ENCODE results near the gene MED15.

Gene MED15

GRCh38 chr22:20580611-20581502 lies 73.4 kb downstream of the MED15 start:
- TF ChIP-seq GATA2 (IDR thresholded peaks at IDR 0.05; ENCODE audit: low read depth, low read length) (no peak), GATA3 (IDR thresholded peaks at IDR 0.05; ENCODE audit: low read depth, low read length) (no peak)

GRCh38 chr22:20581503-20582170 lies 74.2 kb downstream of the MED15 start:
- TF ChIP-seq GATA3 (IDR thresholded peaks at IDR 0.05; ENCODE audit: low read depth, low read length) (no peak), GATA2 (IDR thresholded peaks at IDR 0.05; ENCODE audit: low read depth, low read length) (no peak)

GRCh38 chr22:20582171-20582511 lies 74.7 kb downstream of the MED15 start:
- TF ChIP-seq GATA3 (IDR thresholded peaks at IDR 0.05; ENCODE audit: low read depth, low read length) (no peak), GATA2 (IDR thresholded peaks at IDR 0.05; ENCODE audit: low read depth, low read length) (no peak)

- no peak for TF ChIP-seq GATA2 (IDR thresholded peaks at IDR 0.05; ENCODE audit: low read depth, low read length)
- TF ChIP-seq GATA3 (IDR thresholded peaks at IDR 0.05; ENCODE audit: low read depth, low read length), result no peak
Observed at GRCh38 chr22:20582520-20583361, 75.3 kb downstream of the MED15 start.

GRCh38 chr22:20583471-20583922 lies 76.1 kb downstream of the MED15 start:
- no peak for TF ChIP-seq GATA2 (IDR thresholded peaks at IDR 0.05; ENCODE audit: low read depth, low read length)
- TF ChIP-seq GATA3 (IDR thresholded peaks at IDR 0.05; ENCODE audit: low read depth, low read length), result no peak

GRCh38 chr22:20584029-20584871 lies 76.8 kb downstream of the MED15 start:
- TF ChIP-seq GATA2 (IDR thresholded peaks at IDR 0.05; ENCODE audit: low read depth, low read length) (no peak), GATA3 (IDR thresholded peaks at IDR 0.05; ENCODE audit: low read depth, low read length) (no peak)

- TF ChIP-seq GATA3 (IDR thresholded peaks at IDR 0.05; ENCODE audit: low read depth, low read length) (no peak), GATA2 (IDR thresholded peaks at IDR 0.05; ENCODE audit: low read depth, low read length) (no peak)
Observed at GRCh38 chr22:20584872-20585638, 77.6 kb downstream of the MED15 start.

GRCh38 chr22:20585639-20586402 lies 78.4 kb downstream of the MED15 start:
- no peak for TF ChIP-seq GATA2 (IDR thresholded peaks at IDR 0.05; ENCODE audit: low read depth, low read length)

GRCh38 chr22:20586403-20586745 lies 79.0 kb downstream of the MED15 start:
- TF ChIP-seq GATA3 (IDR thresholded peaks at IDR 0.05; ENCODE audit: low read depth, low read length) (no peak), GATA2 (IDR thresholded peaks at IDR 0.05; ENCODE audit: low read depth, low read length) (no peak)

- no peak for TF ChIP-seq GATA2 (IDR thresholded peaks at IDR 0.05; ENCODE audit: low read depth, low read length)
- no peak for TF ChIP-seq GATA3 (IDR thresholded peaks at IDR 0.05; ENCODE audit: low read depth, low read length)
Observed at GRCh38 chr22:20587206-20587958, 80.0 kb downstream of the MED15 start.

GRCh38 chr22:20588092-20588842 lies 80.9 kb downstream of the MED15 start:
- TF ChIP-seq GATA3 (IDR thresholded peaks at IDR 0.05; ENCODE audit: low read depth, low read length), result no peak
- no peak for TF ChIP-seq GATA2 (IDR thresholded peaks at IDR 0.05; ENCODE audit: low read depth, low read length)

All from SH-SY5Y (cell line).